Anterior cingulate cortex (tissue), 58 donors: ENCODE results near the gene EPN2.

Experiments
- DNase-seq, 58 donors: peaks; one replicate each; lab custom pipeline; 2025; lab: John Stamatoyannopoulos, UW

EPN2 gene

DNA sequence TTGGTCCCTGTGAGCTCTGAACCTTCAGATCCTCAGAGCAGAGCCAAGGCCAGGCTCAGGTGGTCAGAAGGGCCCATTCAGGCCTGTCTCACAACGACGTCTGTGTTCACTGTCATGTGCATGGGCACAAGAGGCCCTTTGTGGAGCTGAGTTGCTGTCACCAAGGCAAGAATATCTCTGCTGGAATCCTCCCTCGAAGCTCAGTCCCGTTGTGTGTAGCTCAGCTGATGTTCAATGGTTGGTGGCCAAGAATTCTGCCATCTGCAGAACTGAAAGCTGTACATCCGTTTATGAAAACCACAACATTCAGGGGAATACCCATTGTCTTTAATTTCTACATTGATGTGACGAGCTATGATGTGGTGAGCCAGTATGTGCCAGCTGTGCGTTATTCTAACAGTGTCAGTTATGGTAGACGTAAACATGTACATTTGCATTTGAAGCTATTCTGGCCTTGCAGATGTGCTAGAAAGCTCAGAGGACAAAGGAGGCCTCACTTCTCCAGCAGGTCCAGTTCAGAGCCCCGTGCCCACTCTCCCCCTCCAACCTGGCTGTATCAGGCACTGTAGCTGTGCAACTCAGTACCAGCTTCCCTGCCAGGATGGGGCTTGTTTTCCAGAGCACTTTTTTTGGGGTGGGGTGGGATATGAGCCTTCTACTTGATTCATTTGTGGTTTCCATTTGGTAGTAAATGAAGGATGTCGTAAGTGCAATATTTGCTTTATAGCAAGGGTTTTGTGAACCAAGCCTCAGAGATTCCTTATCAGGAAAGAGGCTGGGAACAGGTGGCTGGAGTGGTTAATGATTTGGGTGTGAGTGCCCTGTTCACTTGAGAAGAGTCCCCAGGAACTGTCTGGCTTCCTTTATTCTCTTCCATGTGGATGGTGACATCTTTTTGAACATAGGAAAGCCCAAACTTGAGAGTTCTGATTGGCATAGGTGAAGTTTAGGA, 69.3 kb downstream of the EPN2 start:
- DNase-seq, result peak in 55 of 58 donors; percentile 32 to 96 (median 80)

DNA sequence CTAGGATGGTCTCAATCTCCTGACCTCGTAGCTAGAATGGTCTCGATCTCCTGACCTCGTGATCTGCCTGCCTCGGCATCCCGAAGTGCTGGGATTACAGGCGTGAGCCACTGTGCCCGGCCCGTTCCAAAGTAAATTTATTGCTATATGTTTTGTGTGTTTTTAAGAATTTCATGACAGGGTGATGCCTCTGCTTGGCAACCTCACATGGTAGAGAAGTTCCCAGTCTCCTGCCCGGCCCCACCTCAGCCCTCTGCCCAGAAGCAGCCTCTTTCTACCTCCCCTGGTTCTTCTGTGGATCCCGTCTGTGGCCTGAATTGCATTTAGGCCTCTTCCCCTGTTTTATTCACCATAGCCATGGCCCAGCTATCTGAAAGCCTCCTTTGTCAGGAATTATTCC, 70.4 kb downstream of the EPN2 start:
- no peak for DNase-seq

- DNase-seq, result no peak
These were observed 71.2 kb downstream of the EPN2 start for GRCh38 chr17:19308398-19308797.

DNA sequence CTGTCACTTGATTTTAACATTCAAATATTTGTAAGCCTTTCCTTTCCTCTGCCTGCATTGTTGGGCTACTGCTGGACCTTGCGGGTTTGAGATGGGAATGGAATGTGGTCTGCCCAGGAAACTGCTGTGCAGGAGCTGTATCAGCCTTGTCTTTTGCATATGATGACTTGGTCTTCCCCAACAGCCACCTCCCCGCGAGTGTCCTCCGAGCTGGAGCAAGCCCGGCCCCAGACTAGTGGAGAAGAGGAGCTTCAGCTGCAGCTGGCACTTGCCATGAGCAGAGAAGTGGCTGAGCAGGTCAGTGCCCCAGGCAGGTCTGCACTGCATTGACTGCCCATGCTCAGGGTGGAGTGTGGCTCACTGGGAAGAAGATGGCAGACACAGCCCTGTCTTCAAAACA, 72.5 kb downstream of the EPN2 start:
- no peak for DNase-seq

DNA sequence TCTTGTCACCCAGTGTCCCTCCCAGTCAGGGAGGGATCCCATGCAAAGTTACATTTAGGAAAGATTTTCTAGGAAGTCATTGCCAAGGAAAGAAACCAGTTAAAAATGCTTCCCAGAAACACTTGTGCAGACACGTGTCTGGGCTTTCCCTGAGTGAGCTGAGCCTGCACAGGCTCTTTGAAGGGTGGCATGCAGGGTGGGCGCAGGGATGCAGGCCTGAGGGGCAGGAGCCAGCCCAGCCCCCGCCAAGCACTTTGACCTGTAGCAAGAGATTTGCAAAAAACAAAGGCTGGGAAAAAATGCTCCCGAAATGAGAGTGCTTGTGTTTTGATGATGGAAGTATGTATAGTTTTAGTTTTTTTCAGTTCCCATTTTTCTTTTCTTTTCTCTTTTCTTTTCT, 73.0 kb downstream of the EPN2 start:
- no peak for DNase-seq

- DNase-seq, result no peak
These were observed 73.8 kb downstream of the EPN2 start for GRCh38 chr17:19311016-19311415.

DNA sequence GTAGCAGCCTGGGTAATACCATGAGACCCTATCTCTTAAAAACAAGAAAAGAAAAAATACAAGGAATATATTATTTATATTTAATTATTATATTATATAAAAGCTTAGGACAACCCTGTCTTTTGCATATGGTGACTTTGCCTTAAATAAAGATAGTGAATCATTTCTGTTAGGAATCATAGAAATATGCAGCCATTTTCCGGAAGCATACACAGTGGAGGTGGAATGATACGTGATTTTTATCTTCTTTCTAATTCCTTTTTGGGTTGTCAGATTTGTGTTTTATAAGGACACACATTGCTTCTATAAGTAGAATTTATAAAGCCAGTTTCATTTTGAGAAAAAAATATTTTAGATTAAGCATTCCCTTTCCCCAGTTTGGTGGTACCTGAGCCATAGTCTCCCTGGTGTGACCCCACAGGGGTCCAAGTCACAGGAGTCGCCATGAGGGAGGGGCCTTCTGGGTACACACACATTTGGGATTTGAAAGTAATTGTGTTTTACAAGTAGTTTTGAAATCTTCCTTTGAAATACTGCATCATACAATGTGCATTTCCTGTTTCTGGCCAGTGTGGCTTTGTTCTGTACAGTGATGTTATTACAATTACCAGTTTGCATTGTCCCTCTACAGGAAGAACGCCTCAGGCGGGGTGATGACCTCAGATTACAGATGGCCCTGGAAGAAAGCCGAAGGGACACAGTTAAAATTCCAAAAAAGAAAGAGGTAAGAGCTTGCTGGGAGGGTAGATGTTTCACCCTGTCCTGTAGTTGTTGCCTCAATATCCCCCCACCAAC, 74.5 kb downstream of the EPN2 start:
- DNase-seq, result no peak

- DNase-seq, result no peak
These were observed 75.2 kb downstream of the EPN2 start for GRCh38 chr17:19312406-19312805.

- DNase-seq, result peak in 1 of 58 donors; percentile 25
These were observed 76.0 kb downstream of the EPN2 start for GRCh38 chr17:19313066-19313745.

DNA sequence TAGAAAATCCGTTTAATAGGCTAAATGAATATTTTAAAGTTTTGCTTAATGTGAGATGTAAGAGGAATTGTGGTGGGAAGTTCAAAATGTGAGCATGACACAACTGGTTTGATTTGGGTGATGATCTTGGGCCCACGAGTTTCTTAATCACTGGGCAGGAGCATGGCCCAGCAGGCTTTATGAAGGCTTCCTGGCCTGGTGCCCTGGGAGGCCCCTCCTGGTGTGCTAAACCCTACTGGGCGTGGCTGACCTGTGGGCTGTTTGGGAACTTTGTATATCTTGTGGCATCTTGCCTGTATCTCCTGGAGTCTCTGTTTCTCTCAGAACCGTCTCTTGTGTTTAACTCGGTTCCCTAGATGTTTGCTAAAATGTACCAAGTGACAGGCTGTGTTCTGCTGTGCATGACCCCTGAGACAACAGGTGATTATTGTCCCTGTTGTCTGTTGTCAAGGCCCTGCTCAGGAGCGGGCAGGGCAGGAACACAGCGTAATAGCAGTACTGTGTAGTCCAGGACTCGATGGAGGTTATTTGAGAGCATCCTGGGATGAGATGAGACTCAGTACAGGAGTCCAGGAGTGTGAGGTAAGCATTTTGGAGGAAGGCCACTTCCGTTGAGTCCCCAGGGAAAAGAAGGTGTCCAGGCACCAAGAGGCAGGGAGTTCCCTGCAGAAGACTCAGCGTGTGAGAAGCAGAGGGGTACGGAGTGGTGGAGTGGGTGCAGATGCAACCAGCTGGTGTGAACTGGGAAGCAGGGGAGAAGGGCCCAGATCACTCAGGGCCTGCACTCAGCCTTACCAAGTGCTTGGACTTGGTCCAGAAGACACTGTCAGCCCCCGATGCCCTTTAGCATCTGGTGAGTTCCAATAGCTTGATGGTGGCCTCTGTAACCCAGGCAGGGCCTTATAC, 76.8 kb downstream of the EPN2 start:
- no peak for DNase-seq

DNA sequence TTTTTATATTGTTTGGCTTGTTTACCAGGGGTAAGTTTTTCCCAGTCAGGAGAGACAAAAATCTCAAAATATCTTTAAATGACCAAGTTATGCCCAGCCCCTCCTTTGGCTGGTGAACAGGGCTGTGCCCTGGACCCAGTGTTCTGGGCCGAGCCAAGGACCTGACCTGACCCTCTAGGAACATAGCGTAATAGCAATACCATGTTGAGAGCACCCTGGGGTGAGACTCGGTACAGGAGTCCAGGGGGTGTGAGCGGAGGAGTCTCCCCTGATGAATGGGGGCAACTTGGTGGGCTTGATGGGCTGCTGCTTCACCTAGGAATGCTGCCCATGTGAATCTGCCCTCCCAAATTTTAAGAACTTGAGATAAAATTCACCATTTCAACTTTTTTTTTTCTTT, 77.9 kb downstream of the EPN2 start:
- DNase-seq, result no peak

- no peak for DNase-seq
These were observed 79.7 kb downstream of the EPN2 start for GRCh38 chr17:19316761-19317358.

GRCh38 chr17:19317359-19318095, 80.4 kb downstream of the EPN2 start:
- DNase-seq, result peak in 56 of 58 donors; percentile 49 to 97 (median 88)

DNA sequence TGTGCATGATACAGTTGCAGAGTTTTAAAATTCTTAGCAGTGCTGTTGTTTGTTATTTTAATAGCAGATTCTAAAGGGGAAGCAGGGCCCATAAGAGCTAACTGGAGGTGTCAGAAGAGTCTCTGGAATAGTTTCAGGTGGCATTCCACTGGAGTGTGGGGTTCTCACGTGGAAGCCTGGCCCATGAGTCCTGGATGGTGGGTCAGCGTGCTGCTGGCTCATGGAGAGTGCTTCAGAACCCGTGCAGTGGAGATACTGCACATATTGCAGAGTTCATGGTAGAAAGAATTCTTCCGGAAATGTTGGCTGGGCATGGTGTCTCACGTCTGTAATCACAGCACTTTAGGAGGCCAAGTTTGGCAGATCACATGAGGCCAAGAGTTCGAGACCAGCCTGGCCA, 81.4 kb downstream of the EPN2 start:
- no peak for DNase-seq

DNA sequence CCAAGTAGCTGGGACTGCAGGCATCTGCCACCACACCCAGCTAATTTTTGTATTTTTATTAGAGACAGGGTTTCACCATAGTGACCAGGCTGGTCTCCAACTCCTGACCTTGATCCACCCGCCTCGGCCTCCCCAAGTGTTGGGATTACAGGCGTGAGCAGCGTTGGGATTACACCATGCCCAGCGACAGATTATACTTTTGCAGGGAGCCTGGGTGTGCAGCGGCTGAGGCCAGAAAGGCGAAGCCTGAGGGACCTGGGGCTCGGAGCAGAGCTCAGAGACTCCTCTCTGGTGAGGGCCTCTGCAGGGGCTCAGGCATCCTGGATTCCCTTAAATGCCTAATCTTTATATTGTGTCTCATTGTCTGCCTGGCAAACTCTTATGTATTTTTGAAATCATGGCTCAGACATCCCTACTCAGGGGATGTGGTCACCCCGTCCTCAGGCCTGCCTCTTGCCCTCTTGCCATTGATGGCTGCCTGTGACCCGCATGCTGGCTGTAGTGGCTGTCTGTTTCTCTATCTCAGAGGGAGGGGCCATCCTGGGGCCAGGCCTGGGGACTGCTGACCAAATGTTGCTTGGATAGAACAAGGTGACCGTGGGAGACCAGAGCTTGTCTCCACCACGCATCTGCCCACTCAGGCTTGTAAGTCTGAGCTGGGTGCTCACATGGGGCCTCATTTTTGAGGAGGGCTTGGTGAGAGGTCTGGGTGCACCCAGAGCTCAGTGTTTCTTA, 82.8 kb downstream of the EPN2 start:
- no peak for DNase-seq

DNA sequence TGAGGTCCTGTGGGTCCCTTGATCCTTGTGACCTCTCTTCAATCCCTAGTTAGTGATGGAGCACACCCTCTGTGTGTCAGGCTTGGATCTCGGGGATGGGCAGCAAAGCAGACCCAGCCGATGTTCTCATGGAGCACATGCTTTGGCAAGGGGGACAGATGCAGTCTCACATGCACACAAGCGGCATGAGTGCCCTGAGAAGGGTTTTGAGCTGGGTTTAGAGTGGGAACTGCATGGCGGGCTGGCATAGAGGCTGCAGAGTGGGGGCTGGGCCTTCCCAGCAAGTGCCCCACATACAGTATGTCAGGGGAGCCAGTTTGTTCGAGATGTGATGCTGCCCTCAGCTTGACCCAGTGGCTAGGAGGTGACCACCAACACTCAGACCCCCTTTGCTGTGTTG, 83.7 kb downstream of the EPN2 start:
- no peak for DNase-seq

DNA sequence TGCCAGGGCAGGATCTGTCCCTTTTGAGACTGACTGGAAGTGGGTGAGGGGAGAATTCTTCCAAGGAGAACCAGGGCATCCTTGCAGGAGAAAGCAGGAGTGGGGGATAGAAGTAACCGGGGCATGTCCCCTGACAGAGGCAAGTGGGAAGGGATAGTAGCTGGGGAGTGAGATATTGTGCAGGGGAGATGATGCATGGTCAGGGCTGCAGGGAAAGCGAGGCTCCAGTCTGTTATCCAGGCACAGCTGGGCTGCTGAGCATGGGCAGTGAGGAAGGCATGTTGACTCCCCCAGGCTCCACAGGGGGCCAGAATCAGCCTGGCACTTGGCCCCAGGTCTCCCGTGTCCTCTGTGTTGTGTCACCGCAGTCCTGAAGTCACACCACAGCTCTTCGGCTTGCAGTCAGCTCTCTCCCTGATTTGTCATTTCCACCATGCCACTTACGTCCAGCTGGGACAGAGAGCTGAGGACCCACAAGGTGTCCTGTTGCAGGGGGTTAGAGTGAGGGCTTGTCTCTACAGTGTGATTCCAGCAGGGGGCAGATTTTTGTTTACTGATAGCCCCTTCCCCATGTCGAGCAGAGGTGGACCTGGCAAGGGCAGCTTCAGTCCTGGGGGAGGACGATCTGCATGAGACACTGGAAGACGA, 84.4 kb downstream of the EPN2 start:
- no peak for DNase-seq

GRCh38 chr17:19322129-19322505, 85.0 kb downstream of the EPN2 start:
- no peak for DNase-seq
